HUES64 (cell line): ENCODE measurements around the gene OGFRL1.

Experiments used
- H3K27ac ChIP-seq: 2 replicates; pipeline ENCODE4 v1.7.0; 2013; ENCODE audit warnings: low read depth, low read length, inconsistent platforms
- H3K27me3 ChIP-seq: 2 replicates; pipeline ENCODE4 v1.6.1; 2013; ENCODE audit warnings: mild to moderate bottlenecking, low read length; ENCODE audit not compliant: insufficient read depth
- H3K36me3 ChIP-seq: 2 replicates; pipeline ENCODE4 v1.6.1; 2013; ENCODE audit warnings: mild to moderate bottlenecking, low read length; ENCODE audit not compliant: insufficient read depth
- H3K4me1 ChIP-seq: 2 replicates; pipeline ENCODE4 v1.6.1; 2013; ENCODE audit warnings: mild to moderate bottlenecking, low read length, moderate library complexity; ENCODE audit not compliant: insufficient read depth
- H3K4me3 ChIP-seq: 2 replicates; pipeline ENCODE4 v1.5.1; 2013; ENCODE audit warnings: mild to moderate bottlenecking, low read length, moderate library complexity
- H3K9ac ChIP-seq: 2 replicates; pipeline ENCODE4 v1.6.1; 2013; ENCODE audit warnings: mild to moderate bottlenecking, low read depth, low read length
- H3K9me3 ChIP-seq: 2 replicates; pipeline ENCODE4 v1.6.1; 2013; ENCODE audit warnings: low read depth, low read length; ENCODE audit not compliant: insufficient read depth
- WGBS: fragments of 150-250, 120-280 bp; methylation state at CpG from one replicate; pipeline ENCODE4 v1.1.7; 2013; ENCODE audit warnings: missing lambda C conversion rate; 5-methylcytosine and 5-hydroxymethylcytosine counted together

OGFRL1 gene

GRCh38 chr6:71310261-71310660 lies 21.6 kb downstream of the OGFRL1 start:
- no peak overlapping the region for H3K4me3 ChIP-seq
- H3K27me3 ChIP-seq, result no peaks in the 10 kb centered on the region
- no peaks in the 10 kb centered on the region for H3K4me1 ChIP-seq
- whole genome bisulfite sequencing, result 95% methylated on average over 1 of the region's 1 CpG
- no peaks in the 10 kb centered on the region for H3K9me3 ChIP-seq
- H3K27ac ChIP-seq, result no peak overlapping the region
- no peaks in the 10 kb centered on the region for H3K36me3 ChIP-seq
- no peak overlapping the region for H3K9ac ChIP-seq

- H3K36me3 ChIP-seq, result no peaks in the 10 kb centered on the region
- H3K9me3 ChIP-seq, result no peaks in the 10 kb centered on the region
- H3K4me3 ChIP-seq, result no peak overlapping the region
- H3K9ac ChIP-seq, result no peak overlapping the region
- H3K27ac ChIP-seq, result no peak overlapping the region
- no peaks in the 10 kb centered on the region for H3K4me1 ChIP-seq
- WGBS, result 88% methylated on average over 1 of the region's 1 CpG
- H3K27me3 ChIP-seq, result no peaks in the 10 kb centered on the region
These were observed 23.5 kb downstream of the OGFRL1 start for GRCh38 chr6:71312089-71312488.

- Histone ChIP-seq H3K4me1 (no peaks in the 10 kb centered on the region), H3K27ac (no peak overlapping the region), H3K36me3 (no peaks in the 10 kb centered on the region), H3K9ac (no peak overlapping the region), H3K27me3 (no peaks in the 10 kb centered on the region), H3K4me3 (no peak overlapping the region), H3K9me3 (no peaks in the 10 kb centered on the region)
These were observed 28.8 kb downstream of the OGFRL1 start for GRCh38 chr6:71317441-71317840.

- no peaks in the 10 kb centered on the region for H3K4me1 ChIP-seq
- H3K27ac ChIP-seq, result no peak overlapping the region
- H3K36me3 ChIP-seq, result no peaks in the 10 kb centered on the region
- H3K4me3 ChIP-seq, result no peak overlapping the region
- no peaks in the 10 kb centered on the region for H3K27me3 ChIP-seq
- no peaks in the 10 kb centered on the region for H3K9me3 ChIP-seq
- WGBS, result 93% methylated on average over 2 of the region's 2 CpGs
- no peak overlapping the region for H3K9ac ChIP-seq
These were observed 31.4 kb downstream of the OGFRL1 start for GRCh38 chr6:71320041-71320440.

- Histone ChIP-seq H3K27me3 (no peaks in the 10 kb centered on the region), H3K4me3 (no peak overlapping the region), H3K27ac (no peak overlapping the region), H3K9ac (no peak overlapping the region), H3K4me1 (no peaks in the 10 kb centered on the region), H3K36me3 (no peaks in the 10 kb centered on the region), H3K9me3 (no peaks in the 10 kb centered on the region)
These were observed 32.7 kb downstream of the OGFRL1 start for GRCh38 chr6:71321314-71321713.

GRCh38 chr6:71324194-71324785 lies 35.7 kb downstream of the OGFRL1 start:
- H3K9me3 ChIP-seq, result no peaks in the 10 kb centered on the region
- H3K27ac ChIP-seq, result no peak overlapping the region
- no peak overlapping the region for H3K9ac ChIP-seq
- H3K4me3 ChIP-seq, result no peak overlapping the region
- 83% methylated on average over 5 of the region's 5 CpGs for WGBS
- H3K27me3 ChIP-seq, result no peaks in the 10 kb centered on the region
- no peaks in the 10 kb centered on the region for H3K4me1 ChIP-seq
- no peaks in the 10 kb centered on the region for H3K36me3 ChIP-seq

- Histone ChIP-seq H3K9me3 (no peaks in the 10 kb centered on the region), H3K36me3 (no peaks in the 10 kb centered on the region), H3K4me1 (no peaks in the 10 kb centered on the region), H3K4me3 (no peak overlapping the region), H3K9ac (no peak overlapping the region), H3K27me3 (no peaks in the 10 kb centered on the region), H3K27ac (no peak overlapping the region)
These were observed 38.0 kb downstream of the OGFRL1 start for GRCh38 chr6:71326611-71327010.

GRCh38 chr6:71330501-71330900 lies 41.9 kb downstream of the OGFRL1 start:
- Histone ChIP-seq H3K9ac (no peak overlapping the region), H3K27ac (no peak overlapping the region), H3K36me3 (no peaks in the 10 kb centered on the region), H3K27me3 (no peaks in the 10 kb centered on the region), H3K4me1 (peaks cover 9% of the 10 kb centered on the region; the same call in 1 of the 2 replicates), H3K4me3 (no peak overlapping the region), H3K9me3 (no peaks in the 10 kb centered on the region)
- WGBS, result 90% methylated on average over 2 of the region's 3 CpGs

- Histone ChIP-seq H3K36me3 (no peaks in the 10 kb centered on the region), H3K27me3 (no peaks in the 10 kb centered on the region), H3K27ac (no peak overlapping the region), H3K4me1 (peaks cover 12% of the 10 kb centered on the region; the same call in 1 of the 2 replicates), H3K4me3 (no peak overlapping the region), H3K9ac (no peak overlapping the region), H3K9me3 (no peaks in the 10 kb centered on the region)
- 90% methylated on average over 2 of the region's 2 CpGs for WGBS
These were observed 43.4 kb downstream of the OGFRL1 start for GRCh38 chr6:71332012-71332411.

GRCh38 chr6:71333050-71333449 lies 44.4 kb downstream of the OGFRL1 start:
- whole genome bisulfite sequencing, result no CpG with 5 or more reads among the region's 1 CpG
- Histone ChIP-seq H3K9me3 (no peaks in the 10 kb centered on the region), H3K27ac (no peak overlapping the region), H3K4me1 (peaks cover 12% of the 10 kb centered on the region; the same call in 1 of the 2 replicates), H3K9ac (no peak overlapping the region), H3K4me3 (no peak overlapping the region), H3K36me3 (no peaks in the 10 kb centered on the region), H3K27me3 (no peaks in the 10 kb centered on the region)

GRCh38 chr6:71333697-71334096 lies 45.1 kb downstream of the OGFRL1 start:
- no peak overlapping the region for H3K27ac ChIP-seq
- peaks cover 12% of the 10 kb centered on the region; the same call in 1 of the 2 replicates for H3K4me1 ChIP-seq
- H3K27me3 ChIP-seq, result no peaks in the 10 kb centered on the region
- 98% methylated on average over 2 of the region's 2 CpGs for WGBS
- H3K36me3 ChIP-seq, result no peaks in the 10 kb centered on the region
- no peak overlapping the region for H3K4me3 ChIP-seq
- H3K9me3 ChIP-seq, result no peaks in the 10 kb centered on the region
- H3K9ac ChIP-seq, result no peak overlapping the region

GRCh38 chr6:71334768-71335167 lies 46.2 kb downstream of the OGFRL1 start:
- Histone ChIP-seq H3K27ac (no peak overlapping the region), H3K4me3 (no peak overlapping the region), H3K9me3 (no peaks in the 10 kb centered on the region), H3K27me3 (no peaks in the 10 kb centered on the region), H3K4me1 (peaks cover 12% of the 10 kb centered on the region; the same call in 1 of the 2 replicates), H3K9ac (no peak overlapping the region), H3K36me3 (no peaks in the 10 kb centered on the region)
